ENCODE measurements around the gene CCDC12.

The CCDC12 gene

DNA sequence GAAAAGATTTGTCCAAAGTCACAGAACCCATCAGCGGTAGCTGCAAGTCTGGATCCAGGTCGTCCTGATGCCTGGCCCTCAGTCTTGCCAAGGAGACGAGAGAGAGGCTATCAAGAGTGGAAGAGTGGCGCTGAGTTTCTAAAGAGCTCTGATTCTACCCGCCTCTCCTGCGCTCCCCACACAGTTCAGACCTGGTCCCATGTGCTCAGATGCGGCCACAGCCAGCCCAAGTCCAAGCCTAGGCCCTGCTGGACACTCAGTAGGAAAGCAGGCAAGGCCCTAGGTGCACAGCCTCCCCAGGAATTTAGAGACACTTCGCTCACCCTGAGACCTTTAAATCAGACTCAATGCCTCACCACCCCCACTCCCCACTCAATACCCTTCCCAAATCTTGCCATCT, 32.4 kb downstream of the CCDC12 start:
- peaks cover 14 to 19% of the 10 kb centered on the region in 2 donors for H3K36me3 ChIP-seq (ENCODE audit: control insufficient read depth in 2 of 2, insufficient read depth in 2 of 2, low read length in 2 of 2)
- H3K9ac ChIP-seq (ENCODE audit: low read length in 2 of 2): no peak overlapping the region
- H3K27ac ChIP-seq (ENCODE audit: low read length): peak overlapping the region; percentile 6
- no peaks in the 10 kb centered on the region for H3K27me3 ChIP-seq (ENCODE audit: control insufficient read depth in 1 of 2, insufficient read depth in 2 of 2, low read length in 2 of 2)
- H3K4me1 ChIP-seq (ENCODE audit: control insufficient read depth, insufficient read depth, low read length): peaks cover 48% of the 10 kb centered on the region
- H3K4me3 ChIP-seq (ENCODE audit: low read length in 2 of 2): no peak overlapping the region
- no peaks in the 10 kb centered on the region for H3K9me3 ChIP-seq (ENCODE audit: control insufficient read depth in 2 of 2, low read length in 2 of 2)

DNA sequence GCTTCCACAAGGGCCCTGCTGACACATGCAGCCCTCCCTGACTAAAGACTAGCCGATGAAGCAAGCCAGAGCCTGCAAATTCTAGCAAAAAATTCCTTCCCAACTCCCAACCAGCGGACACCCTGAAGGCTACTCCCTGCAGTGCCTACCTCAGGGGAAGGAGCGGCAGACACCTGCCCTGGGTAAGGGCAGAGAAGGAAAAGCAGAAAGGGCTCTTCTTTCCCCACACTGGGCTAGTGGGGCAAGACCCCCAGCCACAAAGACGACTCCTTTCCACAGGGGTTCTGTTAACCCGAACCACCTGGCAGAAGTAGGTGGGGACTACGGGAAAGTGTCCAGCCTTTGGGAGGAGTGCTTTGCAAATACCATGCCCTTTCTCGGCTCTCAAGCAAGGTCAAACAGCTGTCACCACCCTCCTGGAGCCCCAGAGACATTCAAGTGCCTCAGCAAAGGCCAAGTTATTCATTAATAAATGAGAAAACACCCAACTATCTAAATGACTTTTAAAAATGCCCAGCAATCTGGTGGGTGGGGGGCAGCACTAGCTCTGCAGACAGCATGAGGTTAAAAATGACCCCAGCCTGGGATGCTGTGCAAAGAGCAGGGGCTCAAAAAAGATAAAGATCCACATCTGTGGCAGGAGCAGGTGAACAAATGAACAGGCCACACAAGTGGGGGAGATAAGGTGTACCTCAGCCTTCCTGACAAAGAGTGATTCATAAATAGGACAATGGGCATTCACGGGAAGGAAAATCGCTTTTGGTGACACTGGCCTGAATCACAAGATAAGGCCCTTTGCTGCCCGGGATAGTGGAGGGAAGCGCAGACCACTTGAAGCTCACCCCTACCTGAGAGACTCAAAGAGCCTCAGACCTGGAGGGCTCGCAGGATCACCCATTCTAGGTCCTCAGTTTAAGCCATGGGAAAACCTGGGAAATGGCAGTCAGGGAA, 33.0 kb downstream of the CCDC12 start:
- peaks cover 48% of the 10 kb centered on the region for H3K4me1 ChIP-seq (ENCODE audit: control insufficient read depth, insufficient read depth, low read length)
- no peak overlapping the region for H3K4me3 ChIP-seq (ENCODE audit: low read length in 2 of 2)
- peaks cover 14 to 21% of the 10 kb centered on the region in 2 donors for H3K36me3 ChIP-seq (ENCODE audit: control insufficient read depth in 2 of 2, insufficient read depth in 2 of 2, low read length in 2 of 2)
- no peaks in the 10 kb centered on the region for H3K9me3 ChIP-seq (ENCODE audit: control insufficient read depth in 2 of 2, low read length in 2 of 2)
- H3K27ac ChIP-seq (ENCODE audit: low read length): peak overlapping the region; percentile 6
- H3K9ac ChIP-seq (ENCODE audit: low read length in 2 of 2): peak overlapping the region in 1 of 2 donors; percentile 13
- H3K27me3 ChIP-seq (ENCODE audit: control insufficient read depth in 1 of 2, insufficient read depth in 2 of 2, low read length in 2 of 2): no peaks in the 10 kb centered on the region

DNA sequence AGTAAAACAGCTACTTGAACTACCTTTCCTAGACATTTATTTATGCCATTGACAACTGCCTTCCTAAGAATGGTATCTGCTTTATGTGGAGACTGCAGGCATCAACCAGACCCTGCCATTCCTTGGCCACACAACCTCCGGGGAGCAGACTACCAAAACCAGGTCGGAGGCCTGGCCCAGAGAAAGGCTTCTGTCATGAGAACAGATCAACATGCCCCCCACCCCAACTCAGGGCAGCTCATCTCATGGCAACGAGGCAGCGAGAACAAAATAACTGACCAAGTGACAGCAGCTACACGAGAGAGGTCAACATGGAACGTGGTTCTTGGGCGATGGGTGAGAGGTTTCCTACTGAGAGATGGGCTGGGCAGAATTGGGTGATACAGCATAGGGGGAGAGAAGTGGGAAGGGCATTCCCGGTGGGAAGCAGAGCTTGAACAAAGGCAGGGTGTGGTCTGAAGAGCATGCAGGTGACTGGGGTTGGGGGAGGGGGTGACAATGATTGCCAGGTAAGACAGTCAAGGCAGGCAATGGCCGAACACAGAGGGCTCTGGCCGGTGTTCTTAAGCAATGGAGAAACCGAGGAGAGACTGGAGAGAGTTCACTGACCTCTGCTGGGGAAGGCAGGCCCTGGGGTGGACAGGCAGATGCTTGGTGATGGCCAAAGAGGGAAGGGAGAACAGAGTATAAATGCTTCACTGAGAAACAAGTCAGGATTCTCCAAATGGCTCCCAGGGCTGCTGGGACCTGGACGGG, 33.9 kb downstream of the CCDC12 start:
- Histone ChIP-seq H3K4me3 (ENCODE audit: low read length in 2 of 2) (no peak overlapping the region), H3K27me3 (ENCODE audit: control insufficient read depth in 1 of 2, insufficient read depth in 2 of 2, low read length in 2 of 2) (no peaks in the 10 kb centered on the region), H3K9ac (ENCODE audit: low read length in 2 of 2) (no peak overlapping the region), H3K4me1 (ENCODE audit: control insufficient read depth, insufficient read depth, low read length) (peaks cover 45% of the 10 kb centered on the region), H3K36me3 (ENCODE audit: control insufficient read depth in 2 of 2, insufficient read depth in 2 of 2, low read length in 2 of 2) (peaks cover 10 to 22% of the 10 kb centered on the region in 2 donors), H3K9me3 (ENCODE audit: control insufficient read depth in 2 of 2, low read length in 2 of 2) (no peaks in the 10 kb centered on the region), H3K27ac (ENCODE audit: low read length) (no peak overlapping the region)

DNA sequence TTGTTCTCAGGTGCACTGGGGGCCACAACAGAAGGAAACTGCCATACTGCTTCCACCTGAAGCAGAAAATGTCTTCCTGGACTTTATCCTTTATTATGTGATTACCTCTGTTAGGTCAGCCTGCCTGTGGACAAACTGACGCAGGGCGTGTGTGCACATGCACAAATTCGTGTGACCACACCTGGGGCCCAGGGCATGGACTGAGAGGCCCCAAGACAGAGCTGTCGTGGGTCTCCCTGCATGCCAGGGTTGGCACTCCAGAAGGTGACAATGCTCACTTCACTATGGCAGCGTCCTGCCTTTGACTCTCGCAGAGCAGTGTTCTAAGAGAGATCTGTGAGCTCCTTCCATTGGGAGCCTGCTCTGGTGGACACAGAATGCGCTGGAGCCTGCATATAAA, 34.5 kb downstream of the CCDC12 start:
- Histone ChIP-seq H3K36me3 (ENCODE audit: control insufficient read depth in 2 of 2, insufficient read depth in 2 of 2, low read length in 2 of 2) (peaks cover 9 to 21% of the 10 kb centered on the region in 2 donors), H3K27ac (ENCODE audit: low read length) (no peak overlapping the region), H3K9ac (ENCODE audit: low read length in 2 of 2) (no peak overlapping the region), H3K9me3 (ENCODE audit: control insufficient read depth in 2 of 2, low read length in 2 of 2) (no peaks in the 10 kb centered on the region), H3K4me1 (ENCODE audit: control insufficient read depth, insufficient read depth, low read length) (peaks cover 41% of the 10 kb centered on the region), H3K27me3 (ENCODE audit: control insufficient read depth in 1 of 2, insufficient read depth in 2 of 2, low read length in 2 of 2) (no peaks in the 10 kb centered on the region), H3K4me3 (ENCODE audit: low read length in 2 of 2) (no peak overlapping the region)

DNA sequence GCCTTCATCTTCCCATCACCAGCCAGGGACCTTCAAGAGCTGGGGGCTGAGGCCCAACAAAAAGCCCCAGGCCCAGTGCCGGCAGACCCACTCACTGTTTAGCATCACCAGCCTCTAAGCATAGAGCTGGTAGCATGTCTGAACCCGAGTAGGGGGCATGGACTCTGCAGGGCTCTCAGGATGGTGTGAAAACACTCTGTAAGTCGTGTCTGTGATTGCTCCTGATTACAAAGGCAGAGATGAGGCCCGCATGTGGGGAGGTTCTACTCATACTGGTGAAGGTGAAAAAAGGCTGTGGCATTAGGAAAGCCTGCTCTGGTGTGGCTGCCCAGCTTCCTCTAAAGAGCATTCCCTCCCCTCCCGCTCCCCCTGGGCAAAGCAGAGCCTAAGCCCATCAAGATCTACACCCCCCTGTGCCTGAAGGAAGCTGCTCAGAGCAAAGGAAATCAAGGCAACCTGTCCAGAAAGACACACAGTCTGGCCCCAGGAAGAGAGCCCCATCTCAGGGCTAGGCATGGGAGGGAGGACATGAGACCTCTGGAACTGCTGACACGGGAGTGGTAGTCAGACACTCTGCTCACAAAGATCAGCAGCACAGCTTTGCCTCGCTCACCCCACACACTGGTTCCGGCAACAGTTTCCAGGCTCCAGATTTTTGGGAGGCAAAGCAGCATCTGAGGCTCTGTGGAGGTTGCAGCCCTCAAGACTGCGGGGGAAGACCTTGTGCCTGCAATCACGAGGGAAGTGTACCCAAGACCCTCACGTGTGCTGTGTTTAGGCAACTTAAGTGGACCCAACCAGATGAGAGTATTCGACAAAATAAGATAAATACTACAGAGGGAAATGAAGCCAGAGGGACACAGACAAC, 36.7 kb downstream of the CCDC12 start:
- Histone ChIP-seq H3K9ac (ENCODE audit: low read length in 2 of 2) (no peak overlapping the region), H3K4me3 (ENCODE audit: low read length in 2 of 2) (no peak overlapping the region), H3K9me3 (ENCODE audit: control insufficient read depth in 2 of 2, low read length in 2 of 2) (no peaks in the 10 kb centered on the region), H3K27ac (ENCODE audit: low read length) (no peak overlapping the region), H3K4me1 (ENCODE audit: control insufficient read depth, insufficient read depth, low read length) (peaks cover 57% of the 10 kb centered on the region), H3K27me3 (ENCODE audit: control insufficient read depth in 1 of 2, insufficient read depth in 2 of 2, low read length in 2 of 2) (no peaks in the 10 kb centered on the region), H3K36me3 (ENCODE audit: control insufficient read depth in 2 of 2, insufficient read depth in 2 of 2, low read length in 2 of 2) (peaks cover 7 to 21% of the 10 kb centered on the region in 2 donors)

DNA sequence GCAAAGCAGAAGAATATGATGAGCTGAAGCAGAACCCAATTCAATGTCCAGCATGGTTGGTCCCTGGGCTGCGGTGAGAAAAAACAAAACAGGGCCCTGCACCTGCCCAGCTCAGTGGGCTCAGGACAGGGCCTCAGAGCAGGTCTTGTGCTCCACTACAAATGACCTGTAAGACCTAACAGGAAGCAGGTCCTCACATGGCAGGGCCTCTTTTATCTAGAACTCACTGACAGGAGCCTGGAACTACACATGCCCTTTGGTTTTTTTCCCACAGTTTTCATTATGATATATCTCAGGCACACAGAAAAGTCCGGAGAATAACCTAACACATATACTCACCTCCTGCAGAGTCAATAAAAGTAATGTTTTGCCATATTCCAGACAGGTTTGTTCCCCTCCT, 38.4 kb downstream of the CCDC12 start:
- Histone ChIP-seq H3K36me3 (ENCODE audit: control insufficient read depth in 2 of 2, insufficient read depth in 2 of 2, low read length in 2 of 2) (peaks cover 7 to 21% of the 10 kb centered on the region in 2 donors), H3K27me3 (ENCODE audit: control insufficient read depth in 1 of 2, insufficient read depth in 2 of 2, low read length in 2 of 2) (no peaks in the 10 kb centered on the region), H3K4me3 (ENCODE audit: low read length in 2 of 2) (no peak overlapping the region), H3K4me1 (ENCODE audit: control insufficient read depth, insufficient read depth, low read length) (peaks cover 60% of the 10 kb centered on the region), H3K9me3 (ENCODE audit: control insufficient read depth in 2 of 2, low read length in 2 of 2) (no peaks in the 10 kb centered on the region), H3K27ac (ENCODE audit: low read length) (no peak overlapping the region), H3K9ac (ENCODE audit: low read length in 2 of 2) (no peak overlapping the region)

DNA sequence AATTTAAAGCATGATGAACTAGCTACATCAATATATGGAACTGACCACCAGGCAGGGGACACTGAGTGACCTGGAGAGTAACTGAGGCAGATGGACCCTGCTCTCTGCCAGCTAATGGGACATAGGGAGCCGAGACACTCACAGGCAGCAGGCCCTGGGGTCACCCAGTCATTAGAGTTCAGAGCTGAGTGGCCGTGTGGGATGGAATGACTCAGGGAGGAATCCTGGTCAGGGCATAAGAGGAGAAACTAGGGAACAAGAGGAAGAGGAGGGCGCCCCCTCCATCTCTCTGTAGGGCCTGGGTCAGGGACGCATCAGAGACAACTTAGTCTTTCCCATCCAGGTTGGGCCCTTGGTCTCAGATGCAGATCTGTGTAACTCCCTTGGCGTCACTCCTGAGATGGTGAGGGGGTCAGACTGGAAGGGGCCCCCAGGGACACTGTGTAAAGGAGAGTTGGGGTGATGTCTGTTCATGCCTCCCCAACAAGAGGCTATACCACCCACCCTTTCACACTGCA, 39.8 kb downstream of the CCDC12 start:
- Histone ChIP-seq H3K36me3 (ENCODE audit: control insufficient read depth in 2 of 2, insufficient read depth in 2 of 2, low read length in 2 of 2) (peaks cover 7 to 21% of the 10 kb centered on the region in 2 donors), H3K9ac (ENCODE audit: low read length in 2 of 2) (no peak overlapping the region), H3K4me3 (ENCODE audit: low read length in 2 of 2) (no peak overlapping the region), H3K27me3 (ENCODE audit: control insufficient read depth in 1 of 2, insufficient read depth in 2 of 2, low read length in 2 of 2) (no peaks in the 10 kb centered on the region), H3K4me1 (ENCODE audit: control insufficient read depth, insufficient read depth, low read length) (peaks cover 67% of the 10 kb centered on the region), H3K27ac (ENCODE audit: low read length) (peak overlapping the region; percentile 91), H3K9me3 (ENCODE audit: control insufficient read depth in 2 of 2, low read length in 2 of 2) (no peaks in the 10 kb centered on the region)

DNA sequence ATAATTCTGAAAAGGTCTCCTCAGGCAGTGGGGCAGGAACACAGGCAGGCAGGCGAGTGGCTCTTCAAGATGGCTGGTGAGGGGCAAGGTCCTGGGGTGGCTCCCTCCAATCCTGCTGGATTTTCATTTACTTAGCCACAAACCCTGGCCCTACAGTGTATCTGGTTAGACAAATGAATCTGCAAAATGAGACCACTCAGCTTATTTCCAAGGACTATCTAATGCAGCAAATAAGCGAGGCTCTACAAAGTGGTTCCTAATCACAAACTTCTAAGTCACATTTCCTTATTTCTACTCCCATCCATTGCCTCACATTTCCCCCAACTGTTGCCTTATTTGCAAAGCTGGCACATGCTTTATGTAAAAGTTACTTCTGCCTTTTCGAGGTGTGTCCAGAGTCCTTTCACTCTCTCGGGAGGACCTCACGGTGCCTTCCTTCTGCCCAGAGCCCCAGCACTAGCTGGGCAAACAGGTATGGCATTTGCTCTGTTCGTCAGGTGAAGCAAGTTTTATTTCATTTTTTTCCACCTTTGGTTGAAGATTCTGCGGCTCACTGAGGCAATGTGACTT, 40.5 kb downstream of the CCDC12 start:
- no peaks in the 10 kb centered on the region for H3K27me3 ChIP-seq (ENCODE audit: control insufficient read depth in 1 of 2, insufficient read depth in 2 of 2, low read length in 2 of 2)
- H3K9ac ChIP-seq (ENCODE audit: low read length in 2 of 2): peak overlapping the region in 1 of 2 donors; percentile 14
- peak overlapping the region in 1 of 2 donors; percentile 5 for H3K4me3 ChIP-seq (ENCODE audit: low read length in 2 of 2)
- H3K27ac ChIP-seq (ENCODE audit: low read length): peak overlapping the region; percentile 91
- H3K9me3 ChIP-seq (ENCODE audit: control insufficient read depth in 2 of 2, low read length in 2 of 2): no peaks in the 10 kb centered on the region
- H3K36me3 ChIP-seq (ENCODE audit: control insufficient read depth in 2 of 2, insufficient read depth in 2 of 2, low read length in 2 of 2): peaks cover 7 to 21% of the 10 kb centered on the region in 2 donors
- H3K4me1 ChIP-seq (ENCODE audit: control insufficient read depth, insufficient read depth, low read length): peaks cover 74% of the 10 kb centered on the region

DNA sequence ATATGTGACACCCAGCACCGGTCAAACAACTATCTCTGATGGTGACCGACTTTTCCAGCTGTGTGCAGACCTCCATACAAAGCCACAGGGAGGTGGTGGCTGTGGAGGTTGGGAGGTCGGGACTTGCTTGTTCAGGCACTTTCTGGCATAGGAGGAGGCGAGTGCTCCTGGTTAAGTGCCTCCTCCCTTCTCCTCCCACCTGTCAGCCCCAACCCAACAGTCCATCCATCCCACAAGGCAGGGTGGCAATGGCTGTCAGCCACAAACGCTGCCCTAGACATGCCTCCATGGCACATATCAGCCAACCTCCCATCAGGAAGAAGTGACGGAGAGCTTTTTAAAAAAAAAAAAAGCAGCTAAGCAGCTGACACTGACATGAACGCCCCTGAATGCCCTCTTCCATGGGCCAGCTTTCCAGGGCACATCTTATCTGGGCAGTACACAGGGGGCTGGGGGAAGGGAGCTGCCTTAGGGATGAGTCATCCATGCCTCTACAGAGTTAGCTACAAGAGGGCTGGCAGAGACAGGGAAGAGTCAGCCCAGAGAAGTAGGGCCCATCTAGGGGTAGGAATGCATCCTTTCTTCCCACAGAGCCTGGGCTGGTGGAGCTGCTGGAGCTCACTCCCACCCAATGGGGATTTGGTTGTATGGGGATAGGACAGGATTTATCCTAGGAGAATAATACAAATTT, 41.2 kb downstream of the CCDC12 start:
- Histone ChIP-seq H3K9me3 (ENCODE audit: control insufficient read depth in 2 of 2, low read length in 2 of 2) (no peaks in the 10 kb centered on the region), H3K4me3 (ENCODE audit: low read length in 2 of 2) (peak overlapping the region; percentile 6 to 49), H3K27ac (ENCODE audit: low read length) (peak overlapping the region; percentile 91), H3K36me3 (ENCODE audit: control insufficient read depth in 2 of 2, insufficient read depth in 2 of 2, low read length in 2 of 2) (peaks cover 3 to 17% of the 10 kb centered on the region in 2 donors), H3K27me3 (ENCODE audit: control insufficient read depth in 1 of 2, insufficient read depth in 2 of 2, low read length in 2 of 2) (no peaks in the 10 kb centered on the region), H3K4me1 (ENCODE audit: control insufficient read depth, insufficient read depth, low read length) (peaks cover 82% of the 10 kb centered on the region), H3K9ac (ENCODE audit: low read length in 2 of 2) (peak overlapping the region in 1 of 2 donors; percentile 13)
